G401 (cell line): ENCODE data around the gene AMT. TPM values are rescaled to one million over a fixed set of nuclear protein-coding genes. Genes with fewer than 3 reads are reported as not detected.
"Not testable (repeated sequence)": the region's sequence is repeated elsewhere in the genome, so short reads cannot be mapped to it uniquely, and the experiment has no call there.

Experiments used
- DNase-seq: peaks from one replicate; pipeline ENCODE4 v3.0.0-alpha.2; 2015; ENCODE audit warnings: low spot score
- in situ Hi-C: cut with HindIII; loops from 2 replicates; pipeline ENCODE4 v1.10.0; 2016; ENCODE audit warnings: low sequenced_read_pairs, mixed read lengths
- total RNA-seq: library from RNA; depleted of rRNA; stranded (reverse); fragments of >200 nt; shearing (Covaris generic); gene quantifications from 2 replicates; pipeline ENCODE4 v1.2.3, GENCODE V29; 2014

AMT gene
- total RNA-seq, 1 experiment from 2014 or later: 0.14 TPM

DNA sequence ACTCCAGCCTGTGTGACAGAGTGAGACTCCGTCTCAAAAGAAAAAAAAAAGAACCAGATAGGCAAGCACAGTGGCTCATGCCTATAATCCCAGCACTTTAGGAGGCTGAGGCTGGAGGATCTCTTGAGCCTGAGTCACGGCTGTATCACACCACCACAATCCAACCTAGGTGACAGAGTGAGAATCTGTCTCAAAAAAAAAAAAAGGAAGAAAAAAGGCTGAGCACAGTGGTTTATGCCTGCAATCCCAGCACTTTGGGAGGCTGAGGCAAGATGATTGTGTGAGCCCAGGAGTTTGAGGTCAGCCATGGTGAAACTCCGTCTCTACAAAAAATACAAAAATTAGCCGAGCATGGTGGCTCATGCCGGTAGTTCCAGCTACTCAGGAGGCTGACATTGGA lies 12.5 kb upstream of the AMT start:
- in situ Hi-C loops: no loop called here
- DNase-seq: no peak

DNA sequence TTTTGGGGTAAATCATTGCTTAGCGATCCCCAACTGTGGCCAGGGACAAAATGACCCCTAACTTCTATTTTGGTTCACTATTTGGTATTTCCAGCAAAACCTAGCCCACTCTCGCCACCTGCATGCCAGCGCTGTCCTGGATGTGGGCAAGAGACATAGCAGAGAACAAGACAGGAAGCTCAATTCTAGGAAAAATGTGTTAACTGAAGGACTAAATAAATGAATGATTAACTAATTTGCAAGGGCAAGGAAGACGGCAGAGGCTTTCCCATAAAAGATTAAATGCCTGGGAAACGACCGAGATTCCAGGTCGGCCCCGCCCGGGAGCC lies 6.4 kb upstream of the AMT start:
- DNase-seq: no peak
- in situ Hi-C loops: no loop called here

DNA sequence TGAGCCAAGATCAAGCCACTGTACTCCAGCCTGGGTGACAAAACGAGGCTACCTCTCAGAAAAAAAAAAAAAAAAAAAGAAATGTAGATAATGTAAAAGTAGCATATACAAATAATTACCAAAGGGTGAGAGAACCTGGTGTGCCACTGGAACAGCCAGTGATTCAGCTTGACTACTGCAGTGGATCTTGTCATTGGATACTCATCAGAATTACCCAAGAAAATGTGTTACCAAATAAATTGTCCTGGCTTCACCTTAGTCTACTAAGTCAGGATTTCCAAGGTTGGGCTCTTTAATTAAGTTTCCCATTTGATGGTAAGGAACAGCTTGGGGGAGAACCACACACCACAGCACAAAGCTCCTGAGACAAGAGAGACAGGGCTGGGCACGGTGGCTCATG lies 5.3 kb upstream of the AMT start:
- in situ Hi-C loops: no loop called here
- DNase-seq: no peak

DNA sequence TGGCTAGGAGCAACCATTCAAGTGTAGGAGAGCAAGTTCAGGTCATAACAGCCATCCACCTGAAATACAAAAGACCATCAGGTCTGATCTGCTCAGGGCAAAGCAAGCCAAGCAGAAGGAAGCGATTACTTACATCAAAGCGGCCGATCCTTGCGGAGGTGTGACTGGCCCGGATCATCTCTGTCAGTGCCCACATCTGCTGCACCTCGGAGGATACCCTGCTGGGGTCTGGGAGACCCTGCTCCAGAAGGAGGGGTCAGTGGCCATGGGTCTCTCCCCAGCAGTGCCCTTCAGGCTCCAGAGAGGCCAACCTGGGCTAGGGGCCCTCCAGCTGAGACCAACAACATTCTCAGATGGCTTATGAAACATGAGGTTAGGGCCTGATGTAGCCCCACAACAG lies 2.5 kb upstream of the AMT start:
- DNase-seq: no peak
- in situ Hi-C loops: no loop called here

DNA sequence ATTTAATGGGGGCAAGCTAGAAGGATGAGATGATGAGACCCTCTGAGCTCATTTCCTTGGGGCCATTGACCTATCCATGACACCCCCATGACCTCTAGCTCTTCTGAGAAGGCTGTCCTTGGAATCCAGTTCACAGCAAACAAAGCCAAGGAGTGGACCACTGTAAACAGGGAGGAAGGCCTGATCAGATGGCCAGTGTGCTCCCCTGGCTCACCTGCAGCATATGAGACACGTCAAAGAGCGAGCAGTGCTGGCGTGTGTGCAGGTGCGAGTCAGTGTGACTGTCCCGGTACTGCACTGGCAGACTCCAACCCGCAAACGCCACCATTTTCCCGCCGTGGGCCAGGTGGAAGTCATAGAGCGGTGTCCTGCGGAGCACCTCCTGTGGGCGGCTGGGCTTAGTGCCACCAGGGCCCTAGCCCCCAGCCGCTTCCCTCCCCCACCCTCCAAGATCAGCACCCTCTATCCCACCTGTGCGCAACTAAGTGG lies 339 bp downstream of the AMT start:
- in situ Hi-C loops: no loop called here
- DNase-seq: no peak

DNA sequence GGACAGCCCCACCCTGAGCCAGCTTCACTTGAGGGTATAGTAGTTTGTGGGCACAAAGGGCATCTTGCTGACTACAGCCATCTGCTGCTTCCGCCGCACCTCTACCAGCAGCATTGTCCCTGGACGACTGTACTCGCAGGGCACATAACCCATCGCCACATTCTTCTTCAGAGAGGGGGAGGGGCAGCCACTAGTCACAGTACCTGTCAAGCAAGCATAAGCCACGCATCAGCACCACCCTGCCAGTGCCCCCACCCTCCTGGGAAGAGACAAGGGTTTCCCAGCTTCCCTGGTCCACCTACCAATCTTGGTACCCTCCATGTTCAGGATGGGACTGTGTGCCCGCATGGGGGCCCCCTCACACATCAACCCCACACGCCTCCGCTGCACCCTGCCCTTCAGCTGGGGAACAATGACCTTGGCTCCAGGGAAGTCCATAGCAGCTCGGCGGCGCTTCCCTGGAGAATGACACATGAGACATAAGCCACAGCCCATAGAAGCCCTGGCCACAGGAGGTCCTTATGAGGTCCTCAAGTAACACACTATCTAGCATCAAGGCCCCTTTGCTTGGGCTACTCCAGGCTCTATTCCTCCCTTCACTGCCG lies 4.7 kb downstream of the AMT start:
- DNase-seq: no peak
- in situ Hi-C loops: no loop called here

DNA sequence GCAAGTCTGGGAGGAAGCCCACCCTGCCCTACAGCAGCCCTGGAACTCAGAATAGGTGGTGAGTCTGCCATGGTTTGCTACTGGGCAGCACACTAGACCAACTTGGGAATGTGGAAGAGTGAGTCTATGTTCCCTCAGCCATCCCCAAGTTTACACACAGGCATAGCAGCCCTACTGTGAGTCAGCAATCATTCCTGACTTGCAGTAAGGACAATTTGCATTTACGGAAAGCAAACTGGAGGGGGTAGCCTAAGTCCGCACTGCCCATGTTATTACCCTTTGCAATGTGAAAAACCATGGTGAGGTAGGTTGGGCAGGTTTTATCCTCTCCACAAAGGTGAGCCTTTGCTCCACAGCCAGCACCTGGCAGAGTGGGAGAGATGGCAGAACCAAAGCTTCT lies 5.4 kb downstream of the AMT start:
- no peak for DNase-seq
- in situ Hi-C loops: no loop called here

DNA sequence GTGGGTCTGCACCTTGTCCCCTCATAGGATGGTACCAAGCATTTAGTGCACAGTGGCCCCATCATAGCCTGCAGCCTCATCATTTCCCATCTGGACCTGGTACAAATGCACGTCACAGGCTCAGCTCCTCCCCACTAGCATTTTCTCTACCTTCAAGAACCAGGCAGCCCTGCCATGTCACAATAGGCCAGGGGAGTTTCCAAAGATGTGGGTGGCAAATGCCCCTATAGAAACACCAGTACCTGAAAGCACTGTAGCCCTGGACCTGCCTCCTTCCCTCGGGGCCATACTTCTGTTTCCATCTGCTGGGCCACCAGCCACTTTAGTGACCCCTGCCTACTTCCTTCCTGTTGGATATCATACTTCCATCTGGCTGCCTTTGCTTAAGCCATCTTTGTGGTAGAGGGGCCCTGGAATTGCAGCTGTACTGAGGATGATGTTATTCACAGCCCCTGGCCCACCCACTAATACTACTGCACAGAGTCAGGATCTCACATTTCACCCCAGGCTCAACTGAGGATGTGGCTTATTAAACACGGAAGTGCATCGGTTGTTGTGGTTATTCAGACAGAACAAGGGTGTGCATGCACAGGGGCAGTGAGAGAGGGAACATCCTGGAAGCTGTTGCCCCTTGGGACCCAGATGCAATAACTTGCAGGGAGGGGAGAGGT lies 6.2 kb downstream of the AMT start:
- DNase-seq: no peak
- in situ Hi-C loops: no loop called here

DNA sequence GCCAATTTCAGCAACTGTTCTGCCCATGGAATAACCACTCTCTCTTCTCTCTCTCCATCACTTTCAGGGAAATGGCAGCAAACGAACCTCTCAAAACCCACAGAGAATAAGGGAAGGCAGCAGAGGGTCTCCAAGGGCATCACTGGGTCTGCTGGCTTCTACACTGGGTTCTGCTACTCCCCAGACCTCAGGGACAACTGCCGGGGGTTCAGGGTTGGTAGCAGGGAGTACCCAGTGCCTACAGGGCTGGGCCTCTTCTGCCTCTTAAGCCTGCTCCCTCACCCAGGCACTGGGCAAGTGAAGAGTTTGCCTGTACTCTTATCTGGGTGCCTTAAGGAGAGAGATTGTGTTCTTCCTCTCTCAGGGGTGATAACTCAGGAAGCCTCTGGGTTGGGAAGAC lies 7.5 kb downstream of the AMT start:
- DNase-seq: no peak
- in situ Hi-C loops: no loop called here

DNA sequence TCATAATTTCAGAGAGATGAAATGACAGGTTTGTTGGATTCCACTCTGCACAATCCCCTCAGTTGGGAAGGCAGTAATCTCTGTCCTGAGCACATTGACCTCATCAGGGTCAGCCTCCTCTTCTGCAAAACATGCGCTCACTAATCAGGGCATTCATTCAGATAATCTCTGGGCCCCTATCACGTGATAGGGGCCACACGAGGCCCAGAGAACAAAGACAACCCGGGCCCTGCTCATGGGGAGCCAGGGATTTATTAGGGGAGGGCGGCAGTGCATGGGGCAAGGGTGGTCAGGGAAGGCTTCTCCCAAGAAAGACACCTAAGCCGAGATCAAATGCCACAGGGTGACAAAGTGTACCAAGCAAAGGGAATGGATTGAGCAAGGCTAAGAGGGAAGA lies 8.9 kb downstream of the AMT start:
- DNase-seq: no peak
- in situ Hi-C loops: no loop called here

DNA sequence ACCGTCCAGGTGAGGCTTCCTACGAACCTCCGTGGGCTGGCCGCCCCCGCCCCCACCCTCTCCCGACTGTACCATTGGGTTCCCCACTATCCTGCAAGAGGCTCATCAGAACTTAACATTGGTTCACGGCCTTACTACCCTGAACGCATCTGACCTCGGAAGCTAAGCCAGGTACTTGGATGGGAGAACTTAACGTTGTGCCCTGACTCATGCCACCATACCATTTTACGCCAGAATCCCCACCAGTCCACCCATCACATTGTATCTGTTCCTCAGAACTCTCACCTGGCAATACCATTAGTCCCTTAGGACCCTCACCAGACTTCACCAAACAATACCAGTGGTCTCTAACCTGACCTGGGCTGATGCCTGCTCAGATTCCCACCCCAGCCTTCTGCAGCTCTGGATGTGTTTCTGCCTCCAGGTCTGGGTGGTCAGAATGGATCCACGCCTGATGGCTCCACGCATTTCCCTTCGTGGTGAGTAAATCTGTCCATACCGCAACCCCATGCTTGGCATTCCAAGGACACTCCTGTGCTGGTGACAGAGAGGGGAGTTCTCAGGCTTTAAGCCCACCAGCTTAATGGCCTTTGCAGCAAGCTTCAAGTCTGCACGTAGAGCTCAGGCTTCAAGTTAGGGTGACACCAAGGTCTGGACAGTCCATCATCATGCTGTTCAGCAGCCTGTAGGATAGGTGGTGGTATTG lies 9.5 kb downstream of the AMT start:
- in situ Hi-C loops: no loop called here

DNA sequence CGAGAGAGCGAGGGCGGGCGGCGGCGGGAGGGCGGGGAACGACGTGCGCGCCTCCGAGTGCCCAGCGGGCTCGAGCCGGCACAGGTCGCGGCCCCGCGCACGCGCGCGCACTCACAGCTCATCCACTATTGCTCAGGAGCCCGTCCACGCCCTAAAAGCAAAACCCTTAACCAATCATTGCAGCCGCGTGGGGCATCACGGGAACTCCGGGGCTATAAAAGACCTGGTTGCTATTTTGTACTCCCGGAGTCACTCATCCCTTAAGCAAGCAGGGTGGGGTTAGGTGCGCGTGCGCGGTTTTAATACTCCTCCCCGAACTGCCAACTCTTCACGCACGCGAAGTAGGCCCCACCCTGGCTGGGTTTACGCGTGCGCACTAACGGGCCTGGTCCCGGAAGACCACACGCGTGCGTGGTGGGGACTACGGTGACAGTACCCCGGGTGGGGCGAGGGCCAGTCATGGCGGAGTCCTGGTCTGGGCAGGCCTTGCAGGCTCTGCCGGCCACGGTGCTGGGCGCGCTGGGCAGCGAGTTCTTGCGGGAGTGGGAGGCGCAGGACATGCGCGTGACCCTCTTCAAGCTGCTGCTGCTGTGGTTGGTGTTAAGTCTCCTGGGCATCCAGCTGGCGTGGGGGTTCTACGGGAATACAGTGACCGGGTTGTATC lies 10.2 kb downstream of the AMT start, which contains the start of the genes RHOA and TCTA:
Gene RHOA (minus strand): TSS at position 9 of the 664 bp plus-strand sequence. CDS start 36,387 bp downstream, outside the sequence.
Gene TCTA (plus strand): TSS at position 456 of the 664 bp plus-strand sequence. CDS start 4 bp downstream, at position 460.
- in situ Hi-C loops: no loop called here

More for the DNA sequence above, 9.5 kb downstream of the AMT start:
- no peak for DNase-seq

DNA sequence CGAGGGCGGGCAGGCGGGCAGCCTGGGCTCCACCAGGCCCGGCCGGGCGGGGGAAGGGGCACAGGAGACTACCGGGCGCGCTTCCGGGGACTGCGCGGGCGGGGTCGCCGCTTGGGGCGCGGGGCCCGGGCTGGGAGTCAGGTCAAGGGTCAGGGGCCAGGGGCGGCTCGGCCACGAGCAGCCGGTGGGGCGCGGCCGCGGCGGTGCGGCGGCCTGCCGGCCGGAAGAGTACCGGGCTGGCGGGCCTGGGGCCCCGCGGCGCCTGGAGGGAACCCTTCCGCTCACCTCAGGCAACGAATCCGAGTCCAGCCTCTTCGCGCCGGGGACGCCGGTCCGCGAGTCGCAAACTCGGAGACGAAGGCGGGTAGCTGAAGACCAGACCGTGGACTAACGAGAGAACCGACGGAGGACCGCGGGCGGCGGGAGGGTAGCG lies 10.7 kb downstream of the AMT start:
- peak; percentile 30 for DNase-seq
- in situ Hi-C loops: no loop called here

More for the DNA sequence above, 10.2 kb downstream of the AMT start, which contains the start of the genes RHOA and TCTA:
- peak; percentile 100 for DNase-seq

DNA sequence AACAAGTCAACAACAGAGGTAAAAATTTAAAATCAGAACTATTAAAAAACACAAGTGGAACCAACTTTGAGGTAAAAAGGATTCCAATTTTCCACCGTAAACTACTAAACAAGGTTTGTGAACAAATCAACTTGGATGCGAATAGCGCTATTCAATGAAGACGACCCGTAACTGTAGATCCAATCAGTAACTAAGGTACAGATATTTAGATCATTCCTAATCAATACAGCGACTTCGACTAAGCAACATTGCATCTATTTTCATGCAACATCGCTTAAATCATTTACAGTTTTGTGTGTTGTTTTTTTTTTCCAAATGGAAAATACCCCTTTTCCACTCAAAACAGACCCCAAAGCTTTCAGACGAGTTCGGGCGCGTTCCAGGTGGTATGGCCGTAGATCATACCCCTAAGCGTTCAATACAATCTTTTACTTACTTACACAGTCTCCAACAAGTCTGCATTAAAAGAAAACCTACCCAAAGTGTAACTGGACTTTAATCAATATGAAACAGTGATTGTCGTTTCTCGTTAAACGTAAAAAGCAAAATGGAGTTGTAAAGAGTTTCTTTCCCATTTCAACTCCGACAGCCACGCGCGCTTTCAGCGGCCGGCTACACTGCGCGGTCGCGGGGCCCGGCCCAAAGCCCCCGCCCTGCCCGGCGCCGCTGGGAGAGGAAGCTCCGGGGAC lies 11.3 kb downstream of the AMT start:
- DNase-seq: no peak
- in situ Hi-C loops: no loop called here

DNA sequence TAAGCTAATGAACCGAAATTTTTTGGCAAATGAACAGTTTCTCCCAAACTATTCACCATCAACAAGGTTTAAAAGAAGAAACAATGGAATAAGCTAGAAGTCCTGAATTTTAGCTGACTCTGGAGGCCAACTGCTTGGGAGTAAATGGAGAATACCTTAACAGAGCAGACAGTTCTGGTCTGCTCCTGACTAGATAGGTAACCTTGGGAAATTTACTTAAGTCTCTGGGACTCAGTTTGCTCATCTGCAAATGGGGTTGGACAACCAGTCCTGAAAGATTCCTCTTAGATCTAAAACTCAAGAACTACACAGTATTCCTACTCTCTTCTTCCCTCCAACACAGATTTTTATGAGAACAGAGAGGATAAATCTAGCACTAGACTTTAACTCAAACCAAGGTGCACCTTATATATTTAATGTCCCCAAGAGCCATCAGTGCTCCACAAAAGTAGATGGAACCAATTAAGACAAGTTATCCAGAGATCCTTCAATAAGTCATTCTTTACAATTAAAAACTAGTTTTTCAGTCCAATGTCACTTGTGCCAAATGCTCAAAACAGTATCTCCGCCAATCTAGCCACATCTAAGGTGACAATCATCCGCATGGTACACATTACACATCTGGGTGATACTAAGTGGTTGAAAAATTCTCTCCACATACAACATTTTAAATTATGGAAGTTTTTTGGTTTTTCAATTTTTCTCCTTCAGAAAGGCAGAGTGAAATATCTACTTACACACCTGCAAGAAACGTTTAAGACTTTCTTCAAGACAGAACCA lies 12.0 kb downstream of the AMT start:
- no peak for DNase-seq
- in situ Hi-C loops: no loop called here

DNA sequence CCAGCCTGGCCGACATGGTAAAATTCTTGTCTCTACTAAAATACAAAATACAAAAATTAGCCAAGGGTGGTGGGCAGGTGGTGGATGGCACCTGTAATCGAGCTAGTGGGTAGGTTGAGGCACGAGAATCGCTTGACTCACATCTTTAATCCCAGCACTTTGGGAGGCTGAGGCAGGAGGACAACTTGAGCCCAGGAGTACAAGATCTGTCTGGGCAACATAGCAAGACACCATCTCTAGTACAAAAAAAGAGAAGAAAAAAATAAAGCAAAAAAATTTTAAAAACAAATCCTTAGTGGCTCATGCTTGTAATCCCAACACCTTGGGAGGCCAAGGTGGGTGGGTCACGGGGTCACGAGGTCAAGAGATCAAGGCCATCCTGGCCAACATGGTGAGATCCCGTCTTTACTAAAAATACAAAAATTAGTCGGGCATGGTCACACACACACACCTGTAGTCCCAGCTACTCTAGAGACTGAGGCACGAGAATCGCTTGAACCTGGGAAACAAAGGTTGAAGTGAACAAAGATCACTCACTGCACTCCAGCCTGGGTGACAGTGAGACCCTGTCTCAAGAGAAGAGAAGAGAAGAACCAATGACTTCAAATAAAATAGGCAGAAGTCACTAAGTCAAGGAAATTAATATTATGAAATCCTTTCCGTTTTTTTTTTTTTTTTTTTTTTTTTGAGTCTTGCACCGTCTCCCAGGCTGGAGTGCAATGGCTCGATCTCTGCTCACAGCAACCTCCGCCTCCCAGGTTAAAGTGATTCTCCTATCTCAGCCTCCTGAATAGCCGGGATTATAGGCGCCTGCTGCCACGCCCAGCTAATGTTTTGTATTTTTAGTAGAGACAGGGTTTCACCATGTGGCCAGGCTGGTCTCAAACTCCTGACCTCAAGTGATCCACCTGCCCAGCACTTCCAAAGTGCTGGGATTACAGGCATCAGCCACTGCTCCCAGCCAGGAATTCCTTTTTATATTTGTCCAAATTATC lies 15.4 kb downstream of the AMT start:
- DNase-seq: no peak
- in situ Hi-C loops: no loop called here

DNA sequence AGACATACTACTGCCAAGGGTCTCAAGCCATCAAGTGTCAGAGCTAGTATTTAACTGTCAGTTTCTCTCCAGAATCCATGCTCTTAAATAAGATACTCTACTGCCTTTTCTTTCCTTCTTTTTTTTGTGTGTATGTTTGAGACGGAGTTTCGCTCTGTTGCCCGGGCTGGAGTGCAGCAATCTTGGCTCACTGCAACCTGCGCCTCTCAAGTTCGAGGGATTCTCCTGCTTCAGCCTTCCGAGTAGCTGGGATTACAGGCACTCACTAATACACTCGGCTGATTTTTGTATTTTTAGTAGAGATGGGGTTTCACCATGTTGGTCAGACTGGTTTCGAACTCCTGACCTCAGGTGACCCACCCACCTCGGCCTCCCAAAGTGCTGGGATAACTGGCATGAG lies 16.7 kb downstream of the AMT start:
- DNase-seq, in situ Hi-C loops: not testable (repeated sequence)
